GM19023 (cell line): ENCODE data around the gene PEX19.

Experiments used
- ATAC-seq: cut with Tn5 transposase; IDR thresholded peaks from one replicate; pipeline ENCODE4 v1.9.1; 2021; ENCODE audit warnings: mild to moderate bottlenecking, moderate library complexity; ENCODE audit not compliant: unreplicated experiment

The PEX19 gene

DNA sequence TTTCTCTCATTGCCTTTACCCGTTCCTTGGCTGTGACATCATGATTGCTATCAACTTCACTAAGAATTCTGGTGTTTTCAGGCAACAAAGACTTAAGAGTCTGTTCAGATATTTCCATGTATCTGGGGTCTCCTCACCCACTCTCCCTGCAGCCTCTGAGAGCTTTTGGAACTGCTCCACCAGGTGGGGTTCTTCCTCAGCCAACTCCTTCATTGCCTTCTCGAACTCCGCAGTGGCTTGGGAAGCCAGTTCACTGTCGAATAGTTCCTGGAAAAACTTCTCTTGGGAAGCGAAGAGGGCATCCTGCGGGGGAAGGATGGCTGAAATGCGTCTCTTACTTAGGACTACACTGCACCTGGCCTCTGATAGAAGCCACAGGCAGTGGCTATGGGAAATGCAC, 2.1 kb downstream of the PEX19 start:
- ATAC-seq = no peak

- no peak for ATAC-seq
Measured at GRCh38 chr1:160277987-160278386, 6.9 kb downstream of the PEX19 start.

- ATAC-seq = no peak
Measured at GRCh38 chr1:160277330-160277729, 7.6 kb downstream of the PEX19 start.

DNA sequence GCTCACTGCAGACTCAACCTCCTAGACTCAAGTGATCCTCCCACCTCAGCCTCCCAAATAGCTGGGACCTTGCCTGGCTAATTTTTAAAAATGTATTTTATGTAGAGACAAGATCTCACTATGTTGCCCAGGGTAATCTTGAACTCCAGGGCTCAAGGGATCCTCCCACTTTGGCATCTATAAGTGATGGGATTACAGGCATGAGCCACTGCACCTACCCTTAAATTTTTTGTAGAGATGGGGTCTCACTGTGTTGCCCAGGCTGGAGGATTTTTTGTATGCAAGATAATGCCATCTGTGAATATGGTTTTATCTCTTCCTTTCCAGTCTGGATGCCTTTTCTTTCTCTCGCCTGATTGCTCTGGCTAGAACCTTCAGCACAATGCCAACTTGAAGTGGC, 13.9 kb downstream of the PEX19 start:
- ATAC-seq = no peak

DNA sequence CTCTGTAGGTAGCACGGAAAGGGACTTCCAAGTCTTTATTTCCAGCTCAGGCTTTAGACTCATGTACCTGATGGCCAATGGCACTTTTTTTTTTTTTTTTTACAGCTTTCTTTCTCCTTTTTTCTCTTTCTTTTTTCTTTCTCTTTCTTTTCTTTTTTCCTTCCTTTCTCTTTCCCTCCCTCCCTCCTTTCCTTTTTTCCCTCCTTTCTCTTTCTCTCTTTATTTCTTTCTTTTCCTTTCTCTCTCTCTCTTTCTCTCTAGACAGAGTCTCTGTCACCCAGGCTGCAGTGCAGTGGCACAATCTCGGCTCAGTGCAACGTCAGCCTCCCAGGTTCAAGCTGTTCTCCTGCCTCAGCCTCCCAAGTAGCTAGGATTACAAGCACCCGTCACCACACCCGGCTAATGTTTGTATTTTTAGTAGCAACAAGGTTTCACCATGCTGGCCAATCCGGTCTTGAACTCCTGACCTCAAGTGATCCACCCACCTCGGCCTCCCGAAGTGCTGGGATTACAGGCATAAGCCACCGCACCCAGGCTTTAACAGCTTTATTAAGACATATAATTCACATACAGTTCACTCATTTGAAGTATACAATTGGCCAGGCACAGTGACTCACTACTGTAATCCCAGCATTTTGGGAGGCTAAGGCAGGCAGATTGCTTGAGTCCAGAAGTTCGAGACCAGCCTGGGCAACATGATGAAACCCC, 17.5 kb downstream of the PEX19 start:
- no peak for ATAC-seq

DNA sequence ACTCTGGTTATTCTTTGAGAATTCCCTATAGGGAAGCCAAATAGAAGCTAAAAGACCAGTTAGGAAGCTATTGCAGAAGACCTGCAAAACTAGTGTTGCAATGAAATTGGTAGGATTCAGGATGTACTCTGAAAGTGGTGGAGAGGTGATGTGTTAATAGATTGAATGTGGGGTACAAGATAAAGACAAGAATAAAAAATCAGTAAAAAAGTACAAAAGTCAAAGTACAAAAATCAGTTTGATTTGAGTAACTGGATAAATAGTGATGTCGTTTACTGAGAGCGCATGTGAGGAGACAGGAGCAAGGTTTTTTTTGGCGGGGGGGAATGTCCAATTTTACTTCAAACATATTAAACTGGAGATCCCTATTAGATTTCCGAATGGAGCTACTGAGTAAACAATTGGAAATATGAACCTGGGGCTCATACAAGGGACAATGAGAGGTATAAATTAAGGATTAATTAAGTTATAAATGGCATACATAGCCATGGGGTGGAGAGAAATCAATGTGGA, 20.1 kb downstream of the PEX19 start:
- ATAC-seq = no peak

GRCh38 chr1:160261893-160262794, 22.8 kb downstream of the PEX19 start, which contains the start of gene DCAF8:
Gene DCAF8, minus strand, starts transcription at chr1:160262549. Its CDS starts 18,541 bp downstream, at chr1:160244008.
- ATAC-seq = peak; percentile 82

- ATAC-seq = no peak
Measured at GRCh38 chr1:160261556-160261892, 23.4 kb downstream of the PEX19 start.

GRCh38 chr1:160260406-160261382, 24.2 kb downstream of the PEX19 start:
- ATAC-seq = no peak

GRCh38 chr1:160258177-160258798, 26.6 kb downstream of the PEX19 start:
- no peak for ATAC-seq

- ATAC-seq = no peak
Measured at GRCh38 chr1:160257411-160258015, 27.4 kb downstream of the PEX19 start.

GRCh38 chr1:160256396-160257046, 28.4 kb downstream of the PEX19 start:
- no peak for ATAC-seq

GRCh38 chr1:160255781-160256300, 29.1 kb downstream of the PEX19 start:
- ATAC-seq = no peak

GRCh38 chr1:160251687-160252526, 33.0 kb downstream of the PEX19 start:
- peak; percentile 69 for ATAC-seq

GRCh38 chr1:160251011-160251410, 33.9 kb downstream of the PEX19 start:
- ATAC-seq = no peak

- ATAC-seq = no peak
Measured at GRCh38 chr1:160247053-160247452, 37.9 kb downstream of the PEX19 start.

GRCh38 chr1:160245434-160245833, 39.5 kb downstream of the PEX19 start:
- no peak for ATAC-seq

- no peak for ATAC-seq
Measured at GRCh38 chr1:160244209-160244608, 40.7 kb downstream of the PEX19 start.
